Stimulated activated CD4-positive, alpha-beta T cell treated with anti-CD3 and anti-CD28 coated beads, Interleukin-4, amount 100 ng/mL, for 1 hour (primary cell): Measurements from ENCODE around the gene TCF23.
"Not testable (repeated sequence)": the region's sequence is repeated elsewhere in the genome, so short reads cannot be mapped to it uniquely, and the experiment has no call there.

Experiments
- DNase-seq: peaks from one replicate; pipeline ENCODE4 v3.0.0-alpha.2; 2020

The TCF23 gene

DNA sequence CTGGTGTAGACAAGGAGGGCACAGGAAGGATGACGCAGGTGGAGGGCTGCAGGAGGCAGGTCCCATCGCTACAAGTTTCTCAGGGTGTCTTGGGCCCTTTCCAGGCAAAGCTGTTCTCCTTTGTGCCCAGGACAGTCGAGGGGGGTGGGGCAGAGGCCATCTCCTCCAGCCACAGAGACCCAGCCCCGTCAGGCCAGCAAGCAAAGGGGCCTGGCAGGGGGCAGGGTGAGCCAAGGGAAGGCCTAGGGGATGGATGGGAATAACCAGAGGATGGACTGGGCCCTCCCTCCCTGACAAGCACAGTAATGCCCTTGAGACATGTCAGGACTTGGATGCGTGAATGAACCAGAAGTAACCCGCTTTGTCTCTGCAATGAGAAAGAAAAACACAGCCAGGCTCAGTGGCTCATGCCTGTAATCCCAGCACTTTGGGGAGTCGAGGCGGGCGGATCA, 6.3 kb downstream of the TCF23 start:
- DNase-seq, result no peak

DNA sequence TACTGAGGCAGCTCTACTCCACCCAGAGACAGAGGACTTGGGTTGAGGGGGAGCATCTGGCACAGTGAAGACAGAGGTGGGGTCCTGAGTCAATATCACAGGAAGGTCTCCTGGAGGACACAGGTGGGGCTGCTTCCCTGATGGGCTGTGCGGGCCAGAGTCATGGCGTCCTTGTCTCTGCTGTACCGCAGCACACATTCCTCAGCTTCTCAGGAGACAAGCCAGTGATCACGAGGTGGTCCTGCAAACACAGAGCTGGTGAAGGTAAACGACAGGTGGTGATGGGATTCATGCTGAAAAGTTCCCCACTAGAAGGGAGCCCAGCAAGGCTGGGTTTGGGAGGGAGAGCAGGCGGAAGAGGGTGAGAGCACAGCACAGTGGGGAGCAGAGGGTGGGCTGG, 9.7 kb downstream of the TCF23 start:
- DNase-seq, result no peak

DNA sequence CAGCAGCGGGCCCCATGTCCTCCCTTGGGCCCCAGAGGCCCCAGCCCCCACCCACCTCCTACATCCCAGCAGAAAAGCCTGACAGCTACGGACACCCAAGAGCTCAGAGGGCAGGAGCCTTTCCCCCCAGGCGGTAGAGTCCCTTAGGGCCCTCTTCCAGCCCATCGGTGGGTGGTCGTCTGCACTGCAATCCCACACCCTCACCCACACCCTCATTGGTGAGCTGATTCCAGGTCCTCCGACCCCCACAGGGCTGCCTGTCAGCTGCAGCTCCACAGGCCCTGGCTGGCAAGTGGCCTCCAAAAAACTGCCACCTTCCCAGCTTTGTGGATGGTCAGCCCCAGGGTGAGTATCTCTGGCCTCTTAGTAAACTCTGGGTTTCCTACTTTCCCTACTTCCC, 10.5 kb downstream of the TCF23 start:
- DNase-seq, result no peak

DNA sequence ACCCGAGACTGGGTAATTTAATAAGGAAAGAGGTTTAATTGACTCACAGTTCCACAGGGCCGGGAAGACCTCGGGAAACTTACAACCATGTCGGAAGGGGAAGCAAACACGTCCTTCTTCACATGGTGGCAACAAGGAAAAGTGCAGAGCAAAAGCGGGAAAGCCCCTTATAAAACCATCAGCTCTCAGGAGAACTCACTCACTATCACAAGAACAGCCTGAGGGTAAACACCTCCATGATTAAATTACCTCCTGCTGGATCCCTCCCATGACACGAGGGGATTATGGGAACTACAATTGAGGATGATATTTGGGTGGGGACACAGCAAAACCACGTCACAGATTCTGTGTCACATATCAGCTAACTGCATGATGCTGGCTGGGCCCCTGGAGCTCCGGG, 11.4 kb downstream of the TCF23 start:
- no peak for DNase-seq

DNA sequence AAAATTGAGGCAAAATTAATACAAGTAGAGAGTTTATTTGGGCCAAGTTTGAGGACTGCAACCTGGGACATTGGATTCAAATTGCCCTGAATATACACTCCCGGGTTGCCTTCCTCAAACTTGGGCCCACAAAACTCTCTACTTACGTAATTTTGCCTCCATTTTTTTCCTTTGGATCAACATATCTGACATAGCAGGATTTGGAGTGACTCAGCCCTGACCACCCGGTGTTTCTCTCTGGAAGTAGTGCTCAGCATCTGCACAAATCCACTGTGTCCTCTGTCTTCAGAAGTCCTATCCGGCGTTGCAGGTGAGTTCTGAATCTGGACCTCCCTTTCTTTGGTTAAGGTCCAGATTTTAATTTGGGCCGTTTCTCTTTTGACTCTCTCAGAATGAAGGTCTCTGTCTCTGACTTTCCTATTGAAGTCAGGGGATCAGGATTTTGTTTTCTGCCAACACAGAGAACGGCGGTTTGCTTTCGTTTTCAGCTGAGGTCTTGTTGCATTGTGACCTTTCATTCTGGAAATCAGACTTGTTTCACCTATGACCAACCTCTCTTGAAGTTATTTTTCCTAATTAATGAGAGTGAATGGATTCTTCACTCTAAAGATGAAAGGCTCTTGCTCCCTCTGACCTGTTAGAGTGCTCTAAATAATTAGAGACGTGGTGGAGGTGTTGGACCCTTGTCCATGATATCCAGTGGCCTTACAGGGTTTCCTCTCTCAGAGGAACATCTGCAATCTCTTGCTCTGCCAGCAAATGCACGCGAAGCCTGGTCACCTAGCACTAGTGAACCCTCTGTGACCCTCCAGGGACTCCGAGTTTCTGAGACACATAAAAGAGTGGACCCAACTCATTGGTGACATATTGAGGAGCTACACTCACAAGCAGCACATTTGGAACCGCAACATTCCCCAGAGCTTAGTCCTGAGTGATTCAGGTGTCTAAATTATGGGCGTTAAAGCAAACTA, 13.6 kb downstream of the TCF23 start:
- no peak for DNase-seq

DNA sequence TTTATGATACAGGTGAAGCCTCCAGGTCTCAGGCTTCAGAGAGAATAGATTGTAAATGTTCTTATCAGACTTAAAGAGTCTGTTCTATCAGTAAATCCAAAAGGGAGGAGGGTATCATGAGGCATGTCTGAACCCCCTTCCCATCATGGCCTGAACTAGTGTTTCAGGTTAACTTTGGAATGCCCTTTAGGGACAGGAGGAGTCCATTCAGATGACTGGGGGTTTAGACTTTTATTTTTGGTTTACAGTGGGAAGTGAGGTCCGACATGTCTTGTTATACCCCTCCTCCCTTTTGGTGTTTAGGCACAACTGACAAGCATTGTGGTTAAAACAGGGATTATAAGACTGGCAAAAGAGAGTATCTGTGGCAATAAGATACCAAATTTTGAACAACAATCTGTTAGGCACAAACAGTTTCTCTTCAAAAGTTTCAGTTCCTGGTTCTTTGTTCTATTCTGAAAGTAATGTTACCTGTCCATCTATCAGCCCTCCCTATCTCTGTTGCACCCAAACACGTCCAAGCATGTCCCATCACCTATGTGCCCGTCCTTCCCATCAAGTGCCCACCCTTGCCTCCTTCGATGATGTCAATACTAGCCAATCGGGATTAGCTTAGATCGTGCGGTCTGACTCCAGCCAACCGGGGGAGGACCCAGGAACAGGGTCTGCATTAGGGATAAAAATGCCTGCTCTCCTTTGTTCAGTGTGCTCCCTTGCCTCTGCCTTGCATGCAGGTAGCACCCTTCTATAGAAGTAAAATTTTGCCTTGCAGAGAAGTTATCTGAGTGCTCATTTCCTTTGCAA, 16.4 kb downstream of the TCF23 start:
- no peak for DNase-seq

DNA sequence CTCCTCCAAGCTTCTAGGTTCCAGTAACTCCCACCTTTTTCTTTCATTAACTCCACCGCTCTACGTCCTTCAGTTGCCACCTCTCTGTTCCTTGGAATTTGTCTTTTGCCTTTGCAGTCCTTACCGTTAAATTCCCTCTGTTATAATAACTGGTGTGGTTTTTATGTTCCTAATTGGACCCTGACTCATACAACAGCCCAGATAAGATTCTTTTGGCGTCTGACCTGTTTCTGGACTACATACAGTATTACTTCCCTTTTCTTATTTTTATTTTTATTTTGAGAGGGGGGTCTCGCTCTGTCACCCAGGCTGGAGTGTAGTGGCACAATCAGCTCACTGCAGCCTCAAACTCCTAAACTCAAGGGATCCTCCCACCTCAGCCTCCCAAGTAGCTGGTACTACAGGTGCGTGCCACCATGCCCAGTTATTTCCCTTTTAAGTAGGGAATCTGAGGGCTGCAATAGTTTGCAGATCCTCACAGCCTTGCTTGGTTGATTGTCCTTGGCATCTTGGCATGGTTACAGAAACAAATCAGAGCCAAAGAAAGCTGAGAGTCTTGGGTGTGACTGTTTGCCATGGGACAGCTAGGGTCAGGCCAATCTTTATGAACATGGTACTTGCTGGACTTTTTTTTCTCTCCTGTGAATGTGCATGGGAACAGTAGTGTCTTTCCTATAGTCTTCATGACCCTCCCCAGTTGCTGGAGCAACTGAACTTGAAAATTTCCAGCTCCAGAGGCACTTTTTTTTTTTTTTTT, 22.0 kb downstream of the TCF23 start:
- DNase-seq, result no peak

DNA sequence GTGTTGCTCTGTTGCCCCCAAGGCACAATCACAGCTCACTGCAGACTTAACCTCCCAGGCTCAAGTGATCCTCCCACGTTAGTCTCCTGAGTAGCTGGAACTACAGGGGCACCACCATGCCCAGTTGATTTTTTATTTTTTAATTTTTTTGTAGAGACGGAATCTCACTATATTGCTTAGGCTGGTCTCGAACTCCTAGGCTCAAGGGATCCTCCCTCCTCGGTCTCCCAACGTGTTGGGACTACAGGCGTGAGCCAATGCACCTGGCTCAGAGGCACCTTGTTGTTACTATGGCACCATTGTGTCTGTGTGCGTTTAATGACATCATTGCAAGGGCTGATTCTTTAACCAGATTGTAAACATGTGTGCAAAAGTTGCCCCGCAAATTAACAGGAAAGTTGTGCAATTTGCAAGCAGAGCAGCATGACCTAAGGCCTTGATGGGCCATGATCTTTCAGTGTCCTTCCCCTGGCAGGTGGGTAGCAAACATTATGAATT, 22.6 kb downstream of the TCF23 start:
- DNase-seq, result no peak

DNA sequence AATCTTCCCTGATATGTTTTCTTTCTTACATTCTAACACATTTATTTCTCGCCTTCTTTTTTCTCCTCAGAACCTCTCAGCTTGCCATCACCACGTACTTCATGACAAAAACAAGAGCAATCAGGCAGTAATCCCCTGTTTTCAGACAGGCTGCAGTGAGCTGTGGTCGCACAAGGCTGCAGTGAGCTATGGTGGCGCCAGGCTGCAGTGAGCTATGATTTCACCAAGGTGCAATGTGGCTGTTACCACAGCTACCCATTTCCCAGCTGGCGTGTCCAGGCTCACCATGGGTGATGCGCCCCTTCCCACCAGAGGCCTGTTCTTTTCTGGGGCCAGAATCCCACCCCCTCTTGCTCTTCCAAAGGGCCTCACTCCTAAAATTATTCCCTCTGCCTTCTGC, 25.8 kb downstream of the TCF23 start:
- no peak for DNase-seq

DNA sequence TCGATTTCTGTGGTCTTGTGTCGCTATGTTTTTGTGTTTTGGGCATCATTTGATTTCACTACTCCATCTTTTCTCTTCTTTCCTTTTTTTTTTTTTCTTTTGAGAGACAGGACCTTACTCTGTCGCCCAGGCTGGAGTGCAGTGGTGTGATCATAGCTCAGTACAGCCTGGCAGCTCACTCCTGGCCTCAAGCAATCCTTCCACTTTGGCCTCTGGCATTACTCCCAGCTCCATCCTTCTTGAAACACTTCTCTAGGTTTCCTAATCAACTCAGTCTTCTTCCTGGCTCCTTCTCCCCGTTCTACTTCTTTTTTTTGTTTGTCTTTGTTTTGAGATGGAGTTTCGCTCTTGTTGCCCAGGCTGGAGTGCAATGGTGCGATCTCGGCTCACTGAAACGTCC, 26.5 kb downstream of the TCF23 start:
- DNase-seq, result no peak

DNA sequence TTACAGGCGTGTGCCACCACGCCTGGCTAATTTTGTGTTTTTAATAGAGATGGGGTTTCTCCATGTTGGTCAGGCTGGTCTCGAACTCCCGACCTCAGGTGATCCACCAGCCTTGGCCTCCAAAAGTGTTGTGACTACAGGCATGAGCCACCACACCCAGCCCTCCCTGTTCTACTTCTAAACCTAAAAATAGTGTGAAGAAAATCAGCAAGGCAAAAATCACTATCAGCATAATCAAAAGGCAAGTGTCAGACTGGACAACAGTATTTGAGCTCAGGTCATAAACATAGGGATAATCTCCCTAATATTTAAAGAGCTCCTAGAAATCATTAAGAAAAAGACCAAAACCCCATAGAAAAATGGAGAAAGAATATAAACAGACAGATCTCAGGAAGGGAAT, 27.0 kb downstream of the TCF23 start:
- not testable (repeated sequence) for DNase-seq

DNA sequence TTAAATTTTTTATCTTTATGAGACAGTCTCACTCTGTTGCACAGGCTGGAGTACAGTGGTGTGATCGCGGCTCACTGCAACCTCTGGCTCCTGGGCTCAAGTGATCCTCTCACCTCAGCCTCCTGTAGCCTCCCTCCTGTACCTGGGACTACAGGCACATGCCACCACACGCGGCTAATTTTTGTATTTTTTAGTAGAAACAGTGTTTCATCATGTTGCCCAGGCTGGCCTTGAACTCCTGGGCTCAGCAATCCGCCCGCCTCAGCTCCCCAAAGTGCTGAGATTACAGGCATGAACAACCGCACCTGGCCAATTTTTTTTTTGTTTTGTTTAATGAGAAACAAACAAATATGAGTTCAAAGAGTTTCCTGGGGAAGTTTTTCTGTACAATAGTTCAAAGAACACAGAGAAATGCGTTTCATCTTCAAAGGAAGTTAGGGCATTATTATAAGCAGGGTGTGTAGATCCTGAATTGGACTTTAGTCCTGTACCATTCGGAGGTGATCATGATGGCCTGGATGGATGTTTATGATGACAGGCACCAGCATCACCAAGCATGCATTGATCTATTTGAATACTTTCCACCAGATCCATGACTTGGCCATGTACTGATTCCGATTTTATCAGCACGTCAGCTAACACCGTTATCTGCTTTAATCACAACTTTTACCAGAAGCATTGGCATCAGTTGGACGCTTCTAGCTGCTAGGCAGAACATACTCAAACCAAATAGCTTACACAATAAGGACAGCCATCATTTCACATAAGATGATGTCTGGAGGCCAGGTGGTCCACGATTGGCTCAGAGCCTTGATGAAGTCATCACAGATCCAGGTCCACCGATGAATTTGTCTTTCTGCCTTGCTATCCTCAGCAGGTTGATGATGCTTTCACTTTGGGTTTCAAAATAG, 28.9 kb downstream of the TCF23 start:
- DNase-seq, result no peak

DNA sequence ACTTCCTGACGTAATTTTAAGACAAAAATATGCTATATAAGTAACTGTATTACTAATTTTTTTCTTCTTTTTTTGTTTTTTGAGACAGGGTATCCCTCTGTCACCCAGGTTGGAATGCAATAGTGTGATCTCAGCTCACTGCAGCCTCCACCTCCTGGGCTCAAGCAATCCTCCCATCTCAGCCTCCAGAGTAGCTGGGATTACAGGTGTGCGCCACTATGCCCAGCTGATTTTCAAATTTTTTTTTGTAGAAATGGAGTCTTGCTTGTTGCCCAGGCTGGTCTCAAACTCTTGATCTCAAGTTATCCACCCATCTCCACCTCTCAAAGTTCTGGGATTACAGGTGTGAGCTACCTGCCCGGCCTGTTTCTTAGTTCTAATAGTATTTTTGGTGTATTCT, 29.7 kb downstream of the TCF23 start:
- DNase-seq, result no peak

DNA sequence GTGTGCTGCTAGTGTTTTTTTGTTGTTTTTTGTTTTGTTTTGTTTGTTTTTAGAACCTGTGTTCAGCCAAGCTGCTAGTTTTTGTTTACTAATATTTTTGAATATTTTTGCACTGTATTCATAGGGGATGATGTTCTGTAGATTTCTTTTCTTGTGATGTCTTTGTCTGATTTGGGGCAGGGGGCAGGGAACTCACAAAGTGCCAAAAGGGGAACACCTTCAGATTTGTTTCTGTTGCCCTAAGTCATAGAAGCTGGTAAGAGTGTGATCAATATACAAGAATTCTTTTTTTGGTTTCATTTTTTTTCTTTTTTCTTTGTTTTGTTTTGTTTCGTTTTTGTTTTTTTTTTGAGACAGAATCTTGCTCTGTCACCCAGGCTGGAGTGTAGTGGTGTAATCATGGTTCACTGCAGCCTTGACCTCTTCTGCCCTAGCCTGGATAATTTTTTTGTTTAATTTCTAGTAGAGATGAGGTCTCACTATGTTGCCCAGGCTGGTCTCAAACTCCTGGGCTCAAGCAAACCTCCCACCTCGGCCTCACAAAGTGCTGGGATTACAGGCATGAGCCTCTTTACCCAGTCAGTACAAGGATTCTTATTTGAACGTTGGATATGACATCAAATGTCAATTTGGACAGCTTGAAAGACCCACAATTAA, 30.7 kb downstream of the TCF23 start:
- no peak for DNase-seq

DNA sequence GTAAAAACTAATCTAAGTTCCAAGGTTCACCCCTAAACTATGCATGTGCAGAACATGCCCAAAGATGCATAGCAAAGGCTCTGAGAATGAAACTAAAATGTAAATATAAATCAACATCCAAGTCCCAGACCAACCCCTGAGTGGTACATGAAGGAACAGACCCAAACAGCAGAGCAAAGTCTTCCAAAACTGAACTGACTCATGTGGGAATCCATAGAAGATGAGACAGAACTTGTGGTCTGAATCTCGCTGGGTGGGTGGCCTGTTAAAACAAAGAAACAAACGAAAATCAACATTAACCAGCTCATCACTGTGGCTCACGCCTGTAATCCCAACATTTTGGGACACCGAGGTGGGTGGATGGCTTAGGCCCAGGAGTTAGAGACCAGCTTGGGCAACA, 33.5 kb downstream of the TCF23 start:
- DNase-seq, result no peak

DNA sequence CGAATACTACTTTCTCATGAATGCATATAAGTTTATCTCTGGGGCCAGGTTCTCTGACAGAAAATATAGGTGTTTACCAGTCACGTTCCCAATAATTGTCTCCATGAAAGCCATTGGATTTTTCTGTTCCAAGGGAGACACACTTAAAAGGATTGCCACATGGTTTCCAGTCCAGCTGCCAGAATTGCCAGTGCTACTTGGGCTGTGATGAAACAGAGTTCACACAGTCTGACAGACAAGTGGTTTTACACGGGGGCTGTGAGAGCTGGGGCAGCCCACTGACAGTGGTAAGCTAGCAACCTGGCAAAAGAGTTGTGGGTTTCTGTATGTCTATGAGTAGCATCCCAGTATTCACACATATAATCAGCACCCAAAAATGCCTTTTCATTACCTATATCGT, 35.3 kb downstream of the TCF23 start:
- DNase-seq, result no peak

DNA sequence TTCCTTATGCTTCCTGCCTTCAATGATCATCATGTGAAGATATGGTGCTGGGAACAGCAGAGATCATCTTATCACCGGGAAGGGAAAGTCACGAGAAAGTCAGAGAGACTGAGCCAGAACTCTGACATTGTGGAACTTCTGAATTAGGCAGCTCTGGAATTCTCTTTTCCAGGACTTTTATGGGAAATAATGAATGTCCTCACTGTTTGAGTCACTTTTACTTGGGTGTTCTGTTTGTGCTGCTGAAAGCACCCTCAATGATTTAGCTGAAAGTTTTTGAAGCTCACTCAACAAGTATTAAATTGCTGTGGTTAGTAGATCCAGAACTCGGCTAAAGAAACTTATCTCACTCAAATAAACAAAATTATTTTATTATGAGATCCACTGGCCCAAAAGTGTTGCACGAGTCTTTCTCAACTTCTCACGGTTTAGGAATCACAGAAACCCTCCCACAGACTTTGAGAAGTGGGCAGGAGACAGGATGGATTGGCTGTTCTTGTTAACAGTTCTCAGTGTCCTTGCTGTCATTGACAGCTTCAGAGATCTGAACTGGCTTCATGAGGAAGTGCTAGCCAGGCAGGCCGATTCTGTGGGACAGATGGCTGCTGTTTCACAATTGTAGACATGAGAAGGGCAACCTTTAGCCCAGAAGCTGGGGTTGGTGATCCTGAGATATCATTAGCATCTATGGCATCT, 36.7 kb downstream of the TCF23 start:
- DNase-seq, result no peak

DNA sequence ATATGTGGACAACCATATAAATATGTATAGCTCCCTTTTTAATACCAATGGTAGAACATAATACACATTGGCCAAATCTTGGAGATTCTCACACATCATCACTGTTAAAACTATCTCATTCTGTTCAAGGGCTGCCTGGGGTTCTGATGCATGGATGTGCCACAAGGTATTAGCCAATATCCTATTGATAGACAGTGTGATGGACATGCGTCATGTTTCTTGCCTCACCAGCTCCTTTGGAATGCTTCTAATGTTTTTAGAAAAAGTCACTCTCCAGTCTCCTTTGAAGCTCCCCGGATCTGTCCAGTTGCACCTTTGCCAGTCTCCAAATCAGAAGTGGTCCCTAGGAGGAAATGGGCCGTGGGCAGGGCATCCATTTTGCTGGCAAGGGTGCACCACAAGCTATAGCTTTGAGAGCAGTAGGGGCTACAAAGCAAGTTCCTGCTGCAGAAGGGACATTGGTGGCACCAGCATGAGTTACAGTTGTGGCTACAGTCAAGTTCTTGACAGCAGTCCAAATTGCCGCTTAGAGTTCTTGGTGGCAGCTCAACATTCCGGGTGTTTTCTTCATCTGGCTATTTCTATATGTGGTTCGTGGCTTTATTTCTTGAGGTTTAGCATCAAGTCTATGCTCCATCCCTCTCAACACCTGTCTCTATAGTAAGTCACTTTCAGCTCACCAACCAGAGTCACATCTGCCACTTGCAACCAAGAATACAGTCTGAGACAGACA, 38.0 kb downstream of the TCF23 start:
- no peak for DNase-seq

DNA sequence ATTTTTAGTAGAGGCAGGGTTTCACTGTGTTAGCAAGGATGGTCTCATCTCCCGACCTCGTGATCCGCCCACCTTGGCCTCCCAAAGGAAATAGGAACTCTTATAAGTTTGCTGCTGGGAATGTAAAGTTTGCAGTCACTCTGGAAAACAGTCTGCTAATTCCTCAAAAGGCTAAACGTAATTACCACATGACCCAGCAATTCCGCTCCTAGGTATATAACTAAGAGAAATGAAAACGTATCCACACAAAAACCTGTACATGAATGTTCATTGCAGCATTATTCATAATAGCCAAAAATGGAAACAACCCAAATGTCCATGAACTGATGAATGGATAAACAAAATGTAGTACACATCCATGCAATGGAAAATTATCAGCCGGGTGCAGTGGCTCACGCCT, 41.2 kb downstream of the TCF23 start:
- DNase-seq, result no peak
